Uterus (tissue), 2 donors: ENCODE data around the gene C1S.

Experiments
- POLR2A ChIP-seq, 2 donors: fragments of 450-650 bp; IDR thresholded peaks; one replicate each; pipeline ENCODE4 v1.6.1; 2016; ENCODE audit warnings: antibody characterized with exemption in 2 of 2, mild to moderate bottlenecking in 1 of 2, moderate library complexity in 1 of 2
- TF ChIP-seq, protein P1 (sequence below), 4 experiments: fragments of 200-600 bp in 2 of 4; fragments of 450-650 bp in 2 of 4; sonication (generic) in 2 of 4; IDR thresholded peaks; one replicate each; pipeline ENCODE4 v1.5.1; 2016 to 2019; ENCODE audit warnings: antibody characterized with exemption in 4 of 4, mild to moderate bottlenecking in 2 of 4, moderate library complexity in 1 of 4

DNA sequence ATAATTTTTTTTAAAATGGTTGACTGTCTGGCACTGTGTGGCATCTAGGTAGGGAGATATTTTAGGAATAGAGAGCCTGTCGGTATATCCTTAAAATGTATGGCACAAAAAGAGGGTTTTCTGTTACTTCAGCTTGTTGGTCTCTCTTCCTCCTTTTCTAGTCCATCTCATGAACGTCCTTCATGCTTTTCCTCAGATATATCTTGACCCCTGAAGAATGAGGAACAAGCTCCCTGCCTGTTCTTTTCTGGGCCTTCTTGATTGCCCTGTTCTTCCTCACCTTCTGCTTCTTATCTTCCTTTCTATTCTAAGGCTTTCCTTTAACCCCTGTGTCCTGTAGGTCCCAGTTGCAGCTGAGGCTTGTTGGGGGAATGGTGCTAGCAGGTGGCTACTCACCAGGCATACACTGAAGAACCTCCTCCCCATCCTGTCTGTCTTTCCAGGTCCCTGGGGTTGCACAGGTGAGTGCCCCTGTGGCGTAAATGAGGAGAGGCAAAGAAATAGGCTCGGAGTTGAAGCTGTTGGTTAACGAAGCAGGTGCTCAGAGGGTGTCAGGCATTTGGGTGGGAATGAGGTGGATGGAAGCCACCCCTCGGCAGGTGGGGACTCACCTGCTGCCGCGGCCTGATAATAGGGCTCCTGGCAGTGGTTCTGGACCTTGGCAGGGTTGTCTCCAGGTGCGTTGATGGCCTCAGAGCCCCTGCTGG, 38.9 kb downstream of the C1S start:
- TF ChIP-seq, protein P1, sequence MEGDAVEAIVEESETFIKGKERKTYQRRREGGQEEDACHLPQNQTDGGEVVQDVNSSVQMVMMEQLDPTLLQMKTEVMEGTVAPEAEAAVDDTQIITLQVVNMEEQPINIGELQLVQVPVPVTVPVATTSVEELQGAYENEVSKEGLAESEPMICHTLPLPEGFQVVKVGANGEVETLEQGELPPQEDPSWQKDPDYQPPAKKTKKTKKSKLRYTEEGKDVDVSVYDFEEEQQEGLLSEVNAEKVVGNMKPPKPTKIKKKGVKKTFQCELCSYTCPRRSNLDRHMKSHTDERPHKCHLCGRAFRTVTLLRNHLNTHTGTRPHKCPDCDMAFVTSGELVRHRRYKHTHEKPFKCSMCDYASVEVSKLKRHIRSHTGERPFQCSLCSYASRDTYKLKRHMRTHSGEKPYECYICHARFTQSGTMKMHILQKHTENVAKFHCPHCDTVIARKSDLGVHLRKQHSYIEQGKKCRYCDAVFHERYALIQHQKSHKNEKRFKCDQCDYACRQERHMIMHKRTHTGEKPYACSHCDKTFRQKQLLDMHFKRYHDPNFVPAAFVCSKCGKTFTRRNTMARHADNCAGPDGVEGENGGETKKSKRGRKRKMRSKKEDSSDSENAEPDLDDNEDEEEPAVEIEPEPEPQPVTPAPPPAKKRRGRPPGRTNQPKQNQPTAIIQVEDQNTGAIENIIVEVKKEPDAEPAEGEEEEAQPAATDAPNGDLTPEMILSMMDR (IDR thresholded peaks at IDR 0.05), result no peak
- no peak for TF ChIP-seq POLR2A (IDR thresholded peaks at IDR 0.05)
